Bronchial epithelial cell (primary cell): ENCODE measurements around the gene LDLRAD4. TPM values are rescaled to one million over a fixed set of nuclear protein-coding genes. Genes with fewer than 3 reads are reported as not detected.

ENCODE experiments used
- DNase-seq: peaks from one replicate; pipeline ENCODE4 v3.0.0-alpha.2; 2010; ENCODE audit warnings: low read depth
- FAIRE-seq: peaks from 2 replicates; lab custom pipeline; 2011; peaks lifted over from hg19 to GRCh38; lab: Jason Lieb, UNC
- H3K27me3 ChIP-seq: 2 replicates; pipeline ENCODE4 v1.5.1; 2011; ENCODE audit warnings: low read length; ENCODE audit not compliant: control insufficient read depth, insufficient read depth
- H3K36me3 ChIP-seq: 2 replicates; pipeline ENCODE4 v1.5.1; 2011; ENCODE audit warnings: low read length; ENCODE audit not compliant: control insufficient read depth, insufficient read depth
- H3K4me3 ChIP-seq: 2 replicates; pipeline ENCODE4 v1.5.1; 2011; ENCODE audit warnings: mild to moderate bottlenecking, low read depth, low read length, control low read depth
- CTCF ChIP-seq: IDR thresholded peaks from 2 replicates; pipeline ENCODE4 v1.5.1; 2011; ENCODE audit warnings: mild to moderate bottlenecking, moderate library complexity, low read length, control low read depth, inconsistent platforms; ENCODE audit not compliant: insufficient read depth, severe bottlenecking
- total RNA-seq: library from RNA; depleted of rRNA; stranded (reverse); fragments of >200 nt; gene quantifications from 2 replicates; pipeline ENCODE4 v1.2.1, GENCODE V29; 2014

LDLRAD4 gene
- total RNA-seq, 1 donor from 2014 or later: not detected

DNA sequence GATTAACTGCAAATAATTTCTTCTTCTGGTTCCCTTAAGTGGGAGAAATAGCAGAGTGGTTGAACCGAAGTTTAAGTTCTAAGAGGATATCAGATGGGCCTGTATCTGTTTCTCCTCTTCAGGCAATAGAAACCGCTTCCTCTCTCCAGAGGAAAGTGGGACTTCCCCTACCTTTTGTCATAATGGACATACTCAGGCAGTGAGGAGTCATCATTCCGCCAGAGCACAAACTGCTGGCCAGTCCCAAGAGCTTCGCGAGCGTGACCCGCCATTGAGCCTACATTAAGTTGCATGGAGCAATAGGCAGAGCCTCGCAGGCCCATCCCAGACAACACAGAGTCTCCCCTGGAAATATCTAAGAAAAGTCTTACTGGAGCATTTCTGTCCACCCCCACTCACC is 158.9 kb downstream of the LDLRAD4 start:
- Histone ChIP-seq H3K27me3 (no peaks in the 10 kb centered on the region), H3K4me3 (no peak overlapping the region), H3K36me3 (no peaks in the 10 kb centered on the region)
- FAIRE-seq (no peak), DNase-seq (no peak)
- TF ChIP-seq CTCF: no peak

GRCh38 chr18:13378150-13378549 is 159.6 kb downstream of the LDLRAD4 start:
- FAIRE-seq (no peak), DNase-seq (no peak)
- H3K27me3 ChIP-seq: no peaks in the 10 kb centered on the region
- no peak overlapping the region for H3K4me3 ChIP-seq
- H3K36me3 ChIP-seq: no peaks in the 10 kb centered on the region
- TF ChIP-seq CTCF: no peak

GRCh38 chr18:13379062-13379865 is 160.7 kb downstream of the LDLRAD4 start:
- no peak overlapping the region for H3K4me3 ChIP-seq
- no peak for TF ChIP-seq CTCF
- FAIRE-seq (no peak), DNase-seq (no peak)
- no peaks in the 10 kb centered on the region for H3K36me3 ChIP-seq
- no peaks in the 10 kb centered on the region for H3K27me3 ChIP-seq

- TF ChIP-seq CTCF: no peak
- DNase-seq (no peak), FAIRE-seq (no peak)
- H3K36me3 ChIP-seq: no peaks in the 10 kb centered on the region
- H3K27me3 ChIP-seq: no peaks in the 10 kb centered on the region
- no peak overlapping the region for H3K4me3 ChIP-seq
These were observed 161.6 kb downstream of the LDLRAD4 start for GRCh38 chr18:13379930-13380690.

DNA sequence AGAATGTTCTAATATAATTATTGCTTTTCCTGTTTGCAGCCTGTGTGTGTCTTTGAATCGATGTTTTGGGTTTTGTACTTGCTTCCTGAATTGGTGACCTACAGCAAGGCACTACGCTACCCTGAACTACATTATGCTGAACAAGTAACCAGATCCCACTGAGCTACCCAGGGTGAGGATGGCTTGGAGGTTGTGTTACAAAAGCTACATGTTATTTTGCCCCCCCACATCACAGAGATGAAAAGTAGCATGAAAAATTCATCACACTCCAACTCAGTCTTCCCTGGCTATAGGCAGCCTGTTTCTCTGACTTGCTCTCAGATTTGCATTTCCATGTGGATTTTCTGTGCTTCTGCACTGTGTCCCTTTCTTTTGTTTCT is 162.1 kb downstream of the LDLRAD4 start:
- FAIRE-seq (no peak), DNase-seq (no peak)
- Histone ChIP-seq H3K4me3 (no peak overlapping the region), H3K36me3 (no peaks in the 10 kb centered on the region), H3K27me3 (no peaks in the 10 kb centered on the region)
- no peak for TF ChIP-seq CTCF
